GF-D8 (cell line): ENCODE measurements around the gene GABBR2.

ENCODE experiments used
- DNase-seq: peaks from one replicate; lab custom pipeline; 2025; lab: John Stamatoyannopoulos, UW

GABBR2 gene

GRCh38 chr9:98570055-98570454 lies 138.7 kb downstream of the GABBR2 start:
- DNase-seq: no peak

GRCh38 chr9:98569491-98569890 lies 139.2 kb downstream of the GABBR2 start:
- DNase-seq: no peak

- no peak for DNase-seq
Observed at GRCh38 chr9:98568909-98569469, 139.7 kb downstream of the GABBR2 start.

- DNase-seq: no peak
Observed at GRCh38 chr9:98568234-98568908, 140.4 kb downstream of the GABBR2 start.

GRCh38 chr9:98567540-98568233 lies 141.0 kb downstream of the GABBR2 start:
- no peak for DNase-seq

- no peak for DNase-seq
Observed at GRCh38 chr9:98565152-98566135, 143.3 kb downstream of the GABBR2 start.

- DNase-seq: no peak
Observed at GRCh38 chr9:98564714-98565113, 144.0 kb downstream of the GABBR2 start.

- no peak for DNase-seq
Observed at GRCh38 chr9:98563988-98564387, 144.7 kb downstream of the GABBR2 start.

GRCh38 chr9:98563212-98563907 lies 145.4 kb downstream of the GABBR2 start:
- DNase-seq: no peak

GRCh38 chr9:98559561-98559960 lies 149.2 kb downstream of the GABBR2 start:
- DNase-seq: no peak

GRCh38 chr9:98558575-98558974 lies 150.2 kb downstream of the GABBR2 start:
- no peak for DNase-seq

GRCh38 chr9:98556511-98556910 lies 152.2 kb downstream of the GABBR2 start:
- DNase-seq: no peak

GRCh38 chr9:98555651-98556465 lies 152.9 kb downstream of the GABBR2 start:
- DNase-seq: no peak

GRCh38 chr9:98554752-98555151 lies 154.0 kb downstream of the GABBR2 start:
- DNase-seq: no peak

- no peak for DNase-seq
Observed at GRCh38 chr9:98552331-98552730, 156.4 kb downstream of the GABBR2 start.

- DNase-seq: no peak
Observed at GRCh38 chr9:98551511-98552286, 157.0 kb downstream of the GABBR2 start.

- DNase-seq: no peak
Observed at GRCh38 chr9:98550206-98550820, 158.4 kb downstream of the GABBR2 start.

GRCh38 chr9:98549401-98549800 lies 159.3 kb downstream of the GABBR2 start:
- DNase-seq: no peak

- DNase-seq: no peak
Observed at GRCh38 chr9:98547606-98548005, 161.1 kb downstream of the GABBR2 start.
